Right atrium auricular region (tissue), 2 donors: ENCODE results near the gene TAS1R1. TPM values are rescaled to one million over a fixed set of nuclear protein-coding genes. Genes with fewer than 3 reads are reported as not detected.

ENCODE experiments used
- DNase-seq: peaks from one replicate; pipeline ENCODE4 v3.0.0-alpha.2; 2019; ENCODE audit warnings: low spot score
- H3K27ac ChIP-seq, 2 donors: fragments of 200-600 bp; sonication (generic); 1 replicate in 1 of 2; 2 replicates in 1 of 2; pipeline ENCODE4 v1.5.1; 2016 to 2019
- H3K27me3 ChIP-seq, 2 donors: fragments of 200-600 bp; sonication (generic); one replicate each; pipeline versions ENCODE4 v1.5.1 to v1.6.0; 2017 to 2019
- H3K36me3 ChIP-seq: fragments of 200-600 bp; sonication (generic); one replicate; pipeline ENCODE4 v1.5.1; 2016
- H3K4me1 ChIP-seq, 2 donors: fragments of 200-600 bp; sonication (generic); one replicate each; pipeline versions ENCODE4 v1.5.1 to v1.6.0; 2017 to 2019
- H3K4me3 ChIP-seq, 2 donors: fragments of 200-600 bp; sonication (generic); 1 replicate in 1 of 2; 2 replicates in 1 of 2; pipeline ENCODE4 v1.5.1; 2017 to 2019; ENCODE audit warnings: mild to moderate bottlenecking in 1 of 2, moderate library complexity in 1 of 2
- H3K9me3 ChIP-seq, 2 donors: fragments of 200-600 bp; sonication (generic); one replicate each; pipeline ENCODE4 v1.5.1; 2019
- CTCF ChIP-seq, 2 donors: fragments of 200-600 bp; sonication (generic); IDR thresholded peaks; one replicate each; pipeline ENCODE4 v1.5.1; 2019; ENCODE audit warnings: antibody characterized with exemption in 2 of 2
- total RNA-seq, 2 donors: library from RNA; depleted of rRNA; stranded (reverse); fragments of >200 nt; gene quantifications; one replicate each; pipeline ENCODE4 v1.1.0, GENCODE V29; 2016

The TAS1R1 gene
- total RNA-seq, 2 donors from 2014 or later: not detected

- Histone ChIP-seq H3K9me3 (no peaks in the 10 kb centered on the region), H3K4me3 (peak overlapping the region; percentile 76 to 79), H3K27me3 (no peaks in the 10 kb centered on the region), H3K36me3 (peaks cover 3% of the 10 kb centered on the region), H3K27ac (peak overlapping the region; percentile 99 to 100), H3K4me1 (peaks cover 0 to 46% of the 10 kb centered on the region in 2 donors)
- TF ChIP-seq CTCF (IDR thresholded peaks at IDR 0.05): no peak
- DNase-seq: peak; percentile 92
Measured at GRCh38 chr1:6603915-6604558, 48.9 kb downstream of the TAS1R1 start.

GRCh38 chr1:6612641-6613360 is 57.7 kb downstream of the TAS1R1 start:
- peak in 1 of 2 donors; percentile 38 for TF ChIP-seq CTCF (IDR thresholded peaks at IDR 0.05)
- H3K27me3 ChIP-seq: no peaks in the 10 kb centered on the region
- H3K27ac ChIP-seq: peak overlapping the region; percentile 96 to 97
- H3K4me1 ChIP-seq: peaks cover 0 to 38% of the 10 kb centered on the region in 2 donors
- no peaks in the 10 kb centered on the region for H3K9me3 ChIP-seq
- DNase-seq: peak; percentile 73
- peak overlapping the region; percentile 97 to 98 for H3K4me3 ChIP-seq
- H3K36me3 ChIP-seq: no peaks in the 10 kb centered on the region

GRCh38 chr1:6613361-6614018 is 58.4 kb downstream of the TAS1R1 start, which contains the start of gene PHF13:
TSS of gene PHF13 (plus strand) at chr1:6613731. CDS start at chr1:6614067, 336 bp downstream.
- no peaks in the 10 kb centered on the region for H3K27me3 ChIP-seq
- no peaks in the 10 kb centered on the region for H3K36me3 ChIP-seq
- peak within 1 kb of the TSS; percentile 96 to 97 for H3K27ac ChIP-seq
- peaks cover 0 to 38% of the 10 kb centered on the region in 2 donors for H3K4me1 ChIP-seq
- H3K4me3 ChIP-seq: peak within 1 kb of the TSS; percentile 97 to 98
- TF ChIP-seq CTCF (IDR thresholded peaks at IDR 0.05): no peak
- no peaks in the 10 kb centered on the region for H3K9me3 ChIP-seq
- peak; percentile 100 for DNase-seq

DNA sequence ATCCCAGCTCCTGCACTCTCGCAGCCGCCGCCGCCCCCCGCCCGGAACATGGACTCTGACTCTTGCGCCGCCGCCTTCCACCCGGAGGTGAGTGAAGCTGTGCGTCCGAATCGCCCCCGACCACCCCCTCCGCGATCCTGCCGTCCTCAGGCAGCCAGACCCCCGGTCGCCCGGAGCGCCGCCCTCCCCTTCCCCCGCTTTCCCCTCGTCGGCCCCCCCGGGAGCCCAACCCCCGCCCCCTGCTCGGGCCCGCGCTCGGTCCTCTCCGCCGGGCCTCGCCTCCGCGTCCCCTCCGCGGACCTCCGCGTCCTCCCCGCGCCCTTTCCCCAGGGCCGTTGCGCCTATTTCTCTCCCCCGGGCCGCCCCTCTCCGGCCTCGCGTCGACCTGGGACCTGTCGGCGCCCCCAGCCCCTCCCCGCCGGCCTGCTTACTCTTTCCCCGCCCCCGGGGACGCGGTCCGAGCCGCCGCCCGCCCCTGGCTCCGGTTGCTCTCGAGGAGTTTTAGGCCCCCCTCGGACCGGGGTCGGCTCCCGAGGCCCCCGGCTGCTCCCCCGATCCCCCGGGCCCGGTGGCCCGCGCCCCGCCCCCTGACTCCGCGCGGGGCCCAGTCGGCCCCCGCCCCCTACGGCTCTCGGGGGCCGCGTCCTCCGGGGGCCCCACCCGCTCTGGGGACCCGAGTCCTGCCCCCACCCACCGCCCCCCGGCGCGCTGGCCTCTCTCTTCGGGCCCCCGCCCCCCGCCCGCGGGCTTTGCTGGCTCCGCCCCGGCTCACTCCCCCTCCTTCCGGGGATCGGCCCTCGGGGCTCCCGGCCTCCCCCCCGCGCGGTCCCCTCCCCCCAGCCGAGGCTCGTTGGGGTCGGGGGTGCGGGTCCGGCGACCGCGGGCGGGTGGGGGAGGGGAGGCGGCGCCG is 59.2 kb downstream of the TAS1R1 start:
- Histone ChIP-seq H3K36me3 (peaks cover 2% of the 10 kb centered on the region), H3K27me3 (no peaks in the 10 kb centered on the region), H3K4me1 (peaks cover 0 to 35% of the 10 kb centered on the region in 2 donors), H3K27ac (peak overlapping the region; percentile 96 to 97), H3K4me3 (peak overlapping the region; percentile 97 to 98), H3K9me3 (no peaks in the 10 kb centered on the region)
- TF ChIP-seq CTCF (IDR thresholded peaks at IDR 0.05): no peak
- DNase-seq: no peak
